GM23248 (cell line): ENCODE data around the gene ZEB2. TPM values are rescaled to one million over a fixed set of nuclear protein-coding genes. Genes with fewer than 3 reads are reported as not detected.

Experiments used
- DNase-seq: peaks from one replicate; pipeline ENCODE4 v3.0.0-alpha.2; 2015
- H2AFZ ChIP-seq: fragments of 200-600 bp; sonication (generic); 2 replicates; pipeline ENCODE4 v1.6.1; 2016; ENCODE audit warnings: antibody characterized with exemption
- H3F3A ChIP-seq: fragments of 200-600 bp; sonication (generic); 2 replicates; pipeline ENCODE4 v1.6.1; 2016; ENCODE audit warnings: mild to moderate bottlenecking, antibody characterized with exemption, mixed run types; ENCODE audit not compliant: insufficient read depth
- H3K27ac ChIP-seq: fragments of 200-600 bp; sonication (generic); 2 replicates; pipeline ENCODE4 v1.5.1; 2016; ENCODE audit warnings: mild to moderate bottlenecking
- H3K27me3 ChIP-seq: fragments of 200-600 bp; sonication (generic); replicated peaks from 2 replicates; pipeline ENCODE4 v1.6.1; 2016; ENCODE audit warnings: mild to moderate bottlenecking; ENCODE audit not compliant: insufficient read depth
- H3K36me3 ChIP-seq: fragments of 200-600 bp; sonication (generic); 2 replicates; pipeline ENCODE4 v1.6.1; 2016; ENCODE audit warnings: low read depth, mild to moderate bottlenecking
- H3K4me1 ChIP-seq: fragments of 200-600 bp; sonication (generic); 2 replicates; pipeline ENCODE4 v1.6.1; 2016; ENCODE audit warnings: mild to moderate bottlenecking; ENCODE audit not compliant: insufficient read depth
- H3K4me2 ChIP-seq: fragments of 200-600 bp; sonication (generic); one replicate; pipeline ENCODE4 v1.6.1; 2016; ENCODE audit warnings: mild to moderate bottlenecking; ENCODE audit not compliant: unreplicated experiment
- H3K4me3 ChIP-seq: fragments of 200-600 bp; sonication (generic); 2 replicates; pipeline ENCODE4 v1.5.1; 2016; ENCODE audit warnings: mild to moderate bottlenecking
- H3K79me2 ChIP-seq: fragments of 200-600 bp; sonication (generic); 2 replicates; pipeline ENCODE4 v1.6.1; 2016; ENCODE audit warnings: mild to moderate bottlenecking; ENCODE audit not compliant: insufficient read depth
- H3K9ac ChIP-seq: fragments of 200-600 bp; sonication (generic); 2 replicates; pipeline ENCODE4 v1.6.1; 2016; ENCODE audit warnings: mild to moderate bottlenecking
- H3K9me2 ChIP-seq: fragments of 200-600 bp; sonication (generic); 2 replicates; pipeline ENCODE4 v1.6.1; 2016; ENCODE audit warnings: mixed run types, mild to moderate bottlenecking, moderate library complexity; ENCODE audit not compliant: insufficient read depth
- H3K9me3 ChIP-seq: fragments of 200-600 bp; sonication (generic); one replicate; pipeline ENCODE4 v1.6.1; 2017; ENCODE audit warnings: low read depth
- H4K20me1 ChIP-seq: fragments of 200-600 bp; sonication (generic); 2 replicates; pipeline ENCODE4 v1.6.0; 2016; ENCODE audit not compliant: insufficient read depth
- EZH2 ChIP-seq: fragments of 200-600 bp; sonication (generic); IDR thresholded peaks from 2 replicates; pipeline ENCODE4 v1.6.1; 2018; ENCODE audit warnings: antibody characterized with exemption, mild to moderate bottlenecking; ENCODE audit not compliant: insufficient read depth, poor library complexity, severe bottlenecking
- EZH2phosphoT487 ChIP-seq: fragments of 200-600 bp; sonication (generic); IDR thresholded peaks from 2 replicates; pipeline ENCODE4 v1.6.1; 2018; ENCODE audit warnings: antibody characterized with exemption, moderate library complexity, mild to moderate bottlenecking, low read depth; ENCODE audit not compliant: insufficient read depth
- WGBS, 2 experiments: methylation state at CpG; one replicate each; pipeline ENCODE4 v1.1.6; 2015 to 2017; ENCODE audit warnings: low lambda C conversion rate in 2 of 2, low coverage in 1 of 2; ENCODE audit errors: missing lambda C conversion rate in 2 of 2; 5-methylcytosine and 5-hydroxymethylcytosine counted together
- in situ Hi-C: fragments of 300-500 bp; cut with MboI; formaldehyde crosslinking; loops from 2 replicates; pipeline ENCODE4 v1.15.0; 2020
- polyA plus RNA-seq: library from polyadenylated mRNA; unstranded; fragments of >200 nt; fragmentation: Nextera tagmentation; extraction: Ambion mirVana; gene quantifications from 2 replicates; pipeline ENCODE4 v1.2.1, GENCODE V29; 2016
- total RNA-seq: library from RNA; depleted of rRNA; stranded (reverse); fragments of >200 nt; shearing (Covaris generic); gene quantifications from 2 replicates; pipeline ENCODE4 v1.2.3, GENCODE V29; 2014

The ZEB2 gene
- total and polyA plus RNA-seq, 2 experiments from 2014 or later = 26.2 to 46.8 TPM

DNA sequence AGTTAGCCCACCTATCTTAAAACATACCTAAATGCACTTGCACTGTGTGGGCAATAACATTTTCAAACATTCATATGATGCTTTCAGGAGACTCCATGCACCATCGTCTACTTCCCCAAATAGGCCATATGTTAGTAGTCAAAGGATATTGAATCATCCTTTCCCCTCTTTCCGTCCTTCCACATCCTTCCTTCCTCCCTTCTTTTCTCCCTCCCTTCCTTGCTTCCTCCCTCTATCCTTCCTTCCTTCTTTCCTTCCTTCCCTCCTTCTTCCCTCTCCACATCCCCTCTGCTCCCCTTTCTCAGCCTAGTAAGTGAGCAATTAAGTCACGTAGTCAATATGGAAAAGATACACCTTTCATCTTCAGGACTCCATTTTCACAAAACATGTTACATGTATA, 73.8 kb downstream of the ZEB2 start:
- Histone ChIP-seq H3K36me3 (no peaks in the 10 kb centered on the region), H3K4me3 (no peak overlapping the region), H3K9ac (no peak overlapping the region), H3F3A (0 out of 2 replicates have a peak, but pooled peaks cover 3% of the 10 kb centered on the region), H3K9me3 (no peaks in the 10 kb centered on the region), H3K79me2 (peaks cover 100% of the 10 kb centered on the region), H2AFZ (no peak overlapping the region), H3K9me2 (no peaks in the 10 kb centered on the region), H3K4me2 (no peak overlapping the region), H3K27me3 (no peaks in the 10 kb centered on the region), H4K20me1 (0 out of 2 replicates have a peak, but pooled peaks cover 3% of the 10 kb centered on the region), H3K27ac (no peak overlapping the region), H3K4me1 (peaks cover 27% of the 10 kb centered on the region)
- 66 to 76% methylated on average over 3 of the region's 3 CpGs for WGBS, 2 experiments
- no peak for DNase-seq
- no peak for TF ChIP-seq EZH2phosphoT487
- TF ChIP-seq EZH2 = no peak
- in situ Hi-C loops = no loop called here

DNA sequence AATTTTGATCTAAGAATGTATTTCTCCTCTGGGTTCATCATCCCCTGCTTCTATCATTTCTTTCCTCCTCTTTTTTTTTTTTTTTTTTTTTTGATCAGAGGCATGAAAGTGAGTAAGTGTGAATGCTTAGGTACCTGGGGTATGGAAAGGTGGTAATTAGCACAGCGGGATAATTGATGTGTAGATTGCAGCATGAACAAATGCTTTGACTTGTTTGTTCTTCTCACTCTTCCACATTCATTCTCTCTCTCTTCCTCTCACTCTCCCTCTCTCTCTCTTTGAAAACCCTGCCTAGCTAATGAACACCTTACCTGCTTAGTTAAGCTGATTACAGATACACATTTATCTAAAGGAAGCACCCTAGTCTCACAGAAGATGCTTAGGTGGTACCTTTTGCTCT, 74.7 kb downstream of the ZEB2 start:
- in situ Hi-C loops = no loop called here
- Histone ChIP-seq H3F3A (no peaks in the 10 kb centered on the region), H3K4me2 (no peak overlapping the region), H3K4me3 (no peak overlapping the region), H3K4me1 (peaks cover 26% of the 10 kb centered on the region; the same call in 1 of the 2 replicates), H3K27ac (no peak overlapping the region), H3K79me2 (peaks cover 98% of the 10 kb centered on the region), H3K36me3 (no peaks in the 10 kb centered on the region), H2AFZ (no peak overlapping the region), H3K9me3 (no peaks in the 10 kb centered on the region), H4K20me1 (0 out of 2 replicates have a peak, but pooled peaks cover 3% of the 10 kb centered on the region), H3K9me2 (no peaks in the 10 kb centered on the region), H3K9ac (no peak overlapping the region), H3K27me3 (no peaks in the 10 kb centered on the region)
- WGBS, 2 experiments = 96 to 100% methylated on average over 1 of the region's 1 CpG
- no peak for TF ChIP-seq EZH2
- no peak for TF ChIP-seq EZH2phosphoT487
- DNase-seq = no peak

DNA sequence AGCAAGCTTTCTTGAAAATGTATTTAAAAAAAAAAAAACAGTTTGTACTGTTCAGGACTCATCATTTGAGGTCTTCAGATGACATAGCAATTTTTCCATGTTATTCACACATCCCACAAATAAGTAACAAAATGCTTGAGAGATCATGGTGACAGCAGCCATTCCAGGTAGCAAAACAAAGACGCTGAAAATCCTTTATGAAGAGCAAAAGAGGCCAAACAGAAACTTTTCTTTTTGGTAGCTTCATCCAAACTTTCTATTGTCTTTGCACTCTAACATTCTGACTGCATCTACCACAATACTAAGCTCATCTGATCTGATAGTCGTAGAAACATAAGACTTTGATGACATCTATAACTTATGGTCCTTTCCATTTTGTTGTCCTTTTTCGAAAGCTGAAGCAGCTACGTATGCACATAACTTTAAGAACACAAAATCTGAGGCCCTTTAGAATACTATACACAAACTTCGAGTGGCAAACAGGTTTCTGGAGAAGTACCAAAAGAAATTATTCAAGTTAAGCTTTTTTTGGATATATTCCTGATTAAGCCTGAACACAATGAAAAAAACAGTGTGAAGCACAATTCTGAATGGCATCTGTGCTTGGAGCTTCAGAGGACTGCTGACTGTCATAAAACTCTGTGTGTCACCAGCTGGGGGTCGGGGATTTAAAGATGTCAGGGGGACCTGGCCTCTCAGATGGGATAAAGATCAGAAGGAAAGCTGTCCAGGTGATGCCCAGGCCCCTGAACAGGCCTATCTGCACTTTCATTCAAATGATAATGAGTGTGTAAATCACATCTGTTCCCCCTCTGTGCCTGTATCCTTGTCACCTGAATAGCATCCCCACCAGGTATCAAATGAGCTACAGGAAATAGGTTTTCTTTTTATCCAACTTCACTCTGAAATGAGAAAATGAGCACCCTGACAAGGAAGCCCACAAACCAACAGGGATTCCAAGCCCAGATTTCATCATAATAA, 75.8 kb downstream of the ZEB2 start:
- Histone ChIP-seq H2AFZ (no peak overlapping the region), H3K4me2 (no peak overlapping the region), H3K9ac (no peak overlapping the region; the same call in 1 of the 2 replicates), H3K27me3 (no peaks in the 10 kb centered on the region), H3K27ac (no peak overlapping the region), H3K79me2 (peaks cover 98% of the 10 kb centered on the region), H3K9me3 (no peaks in the 10 kb centered on the region), H3F3A (no peaks in the 10 kb centered on the region), H4K20me1 (no peaks in the 10 kb centered on the region), H3K4me3 (no peak overlapping the region), H3K4me1 (peaks cover 26% of the 10 kb centered on the region; the same call in 1 of the 2 replicates), H3K9me2 (no peaks in the 10 kb centered on the region), H3K36me3 (no peaks in the 10 kb centered on the region)
- WGBS, 2 experiments = 35 to 38% methylated on average over 6 of the region's 6 CpGs
- TF ChIP-seq EZH2phosphoT487 (no peak), EZH2 (no peak)
- in situ Hi-C loops = no loop called here
- DNase-seq = peak; percentile 21

DNA sequence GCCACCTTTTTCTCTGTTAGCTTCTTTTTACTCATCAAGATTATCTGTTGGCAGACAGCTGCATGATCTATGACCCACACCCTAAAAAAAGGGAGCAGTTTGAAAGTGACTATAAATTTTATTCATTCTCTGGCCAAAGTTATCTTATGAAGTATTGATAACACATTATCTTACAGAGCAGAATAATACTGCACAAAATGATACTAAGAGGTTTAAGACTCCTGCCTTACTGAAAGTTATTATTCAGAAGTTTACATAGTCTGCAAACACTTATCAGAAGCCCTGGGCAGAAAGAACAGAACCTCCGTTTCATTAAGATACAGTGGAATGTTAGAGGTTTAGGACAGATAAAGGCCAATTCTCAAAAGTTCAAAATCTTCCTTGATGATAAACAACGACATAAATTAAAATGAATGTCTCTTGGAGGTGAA, 78.2 kb downstream of the ZEB2 start:
- Histone ChIP-seq H4K20me1 (no peaks in the 10 kb centered on the region), H3K36me3 (0 out of 2 replicates have a peak, but pooled peaks cover 5% of the 10 kb centered on the region), H3K9me3 (no peaks in the 10 kb centered on the region), H3K4me3 (no peak overlapping the region), H3K27ac (no peak overlapping the region), H3F3A (no peaks in the 10 kb centered on the region), H3K27me3 (no peaks in the 10 kb centered on the region), H3K4me1 (peaks cover 19% of the 10 kb centered on the region; the same call in 1 of the 2 replicates), H3K9me2 (no peaks in the 10 kb centered on the region), H3K9ac (no peak overlapping the region), H2AFZ (no peak overlapping the region), H3K79me2 (peaks cover 98% of the 10 kb centered on the region), H3K4me2 (no peak overlapping the region)
- TF ChIP-seq EZH2phosphoT487 (no peak), EZH2 (no peak)
- in situ Hi-C loops = no loop called here
- DNase-seq = no peak
- 46 to 61% methylated on average over 2 of the region's 2 CpGs for WGBS, 2 experiments
